Iris pigment epithelial cell (primary cell): ENCODE data around the gene TP53.
"Not testable (repeated sequence)": the region's sequence is repeated elsewhere in the genome, so short reads cannot be mapped to it uniquely, and the experiment has no call there.

Source experiments
- DNase-seq: peaks from one replicate; pipeline ENCODE4 v3.0.0-alpha.2; 2011; ENCODE audit warnings: low read depth

Gene TP53

DNA sequence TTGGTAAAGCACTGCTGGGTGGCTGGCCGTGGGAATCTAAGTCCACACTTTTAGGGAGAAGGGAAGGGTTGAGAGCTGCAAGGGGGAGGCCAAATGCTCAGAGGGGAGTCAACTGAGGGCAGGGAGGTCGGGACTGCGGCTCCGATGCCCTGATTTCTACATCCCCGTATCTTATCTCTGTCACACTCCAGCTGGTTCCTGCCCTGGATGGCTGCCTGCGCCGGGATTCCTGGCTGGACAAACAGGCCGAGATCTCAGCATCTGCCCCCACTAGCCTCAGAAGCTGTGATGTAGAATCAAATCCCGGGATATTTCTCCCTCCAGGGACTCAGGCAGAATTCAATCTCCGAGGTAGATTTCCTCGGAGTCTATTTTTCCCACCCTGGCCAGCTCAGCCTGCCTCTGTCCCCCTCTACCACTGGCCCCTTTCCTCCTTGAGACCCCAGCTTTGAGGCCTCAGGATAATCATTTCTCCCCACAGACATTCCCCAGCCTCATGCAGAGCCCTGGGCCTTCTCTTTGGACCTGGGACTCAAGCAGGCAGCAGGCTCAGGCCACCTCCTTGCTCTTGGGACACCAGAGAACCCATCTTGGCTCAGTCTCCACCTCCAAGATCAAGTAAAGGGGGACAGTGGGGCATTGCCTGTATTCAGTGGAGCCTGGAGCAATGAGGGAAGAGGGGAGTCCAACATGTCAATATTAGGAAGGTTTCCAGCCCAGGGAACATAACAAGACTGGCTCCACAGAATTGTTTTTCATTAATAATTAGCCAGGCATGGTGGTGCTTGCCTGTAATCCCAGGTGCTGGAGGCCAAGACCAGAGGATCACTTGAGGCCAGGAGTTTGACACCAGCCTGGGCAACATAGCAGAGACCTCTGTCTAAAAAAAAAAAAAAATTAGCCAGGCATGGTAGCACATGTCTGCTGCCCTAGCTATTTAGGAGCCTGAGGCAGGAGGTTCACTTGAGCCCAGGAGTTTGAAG, 55.6 kb downstream of the TP53 start:
- DNase-seq: no peak

DNA sequence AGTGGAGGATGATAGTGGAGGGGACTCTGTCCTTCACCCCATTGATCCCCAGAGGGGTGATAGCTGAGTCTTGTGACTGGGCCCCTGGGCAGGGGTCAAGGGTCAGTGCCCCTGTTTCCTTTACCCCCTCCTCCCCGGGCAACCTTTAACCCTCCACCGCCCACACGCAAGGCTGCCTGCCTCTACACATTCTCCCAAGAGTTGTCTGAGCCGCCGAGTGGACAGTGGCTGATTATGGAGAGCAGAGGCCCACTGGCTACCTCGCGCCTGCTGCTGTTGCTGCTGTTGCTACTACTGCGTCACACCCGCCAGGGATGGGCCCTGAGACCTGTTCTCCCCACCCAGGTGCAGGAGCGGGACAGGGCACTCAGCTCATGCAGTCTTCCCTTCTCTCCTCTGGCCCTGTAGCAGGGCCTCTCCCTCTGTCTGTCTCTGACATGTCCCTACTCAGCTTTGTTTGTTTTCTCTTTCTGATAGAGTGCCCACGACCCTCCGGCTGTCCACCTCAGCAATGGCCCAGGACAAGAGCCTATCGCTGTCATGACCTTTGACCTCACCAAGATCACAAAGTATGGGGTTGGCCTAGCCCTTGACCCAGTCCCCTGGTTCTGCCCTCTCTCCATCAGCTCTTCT, 57.2 kb downstream of the TP53 start, which contains the start of gene SHBG:
TSS of gene SHBG (plus strand) at position 197 of the 633 bp plus-strand sequence. CDS start at position 235, 38 bp downstream.
- no peak for DNase-seq

GRCh38 chr17:7627250-7628121, 59.8 kb downstream of the TP53 start, which contains the start of gene SAT2:
SAT2 (minus strand) TSS chr17:7627821; CDS start chr17:7627635, 186 bp downstream.
- peak; percentile 93 for DNase-seq

GRCh38 chr17:7626956-7627249, 60.4 kb downstream of the TP53 start:
- DNase-seq: no peak

DNA sequence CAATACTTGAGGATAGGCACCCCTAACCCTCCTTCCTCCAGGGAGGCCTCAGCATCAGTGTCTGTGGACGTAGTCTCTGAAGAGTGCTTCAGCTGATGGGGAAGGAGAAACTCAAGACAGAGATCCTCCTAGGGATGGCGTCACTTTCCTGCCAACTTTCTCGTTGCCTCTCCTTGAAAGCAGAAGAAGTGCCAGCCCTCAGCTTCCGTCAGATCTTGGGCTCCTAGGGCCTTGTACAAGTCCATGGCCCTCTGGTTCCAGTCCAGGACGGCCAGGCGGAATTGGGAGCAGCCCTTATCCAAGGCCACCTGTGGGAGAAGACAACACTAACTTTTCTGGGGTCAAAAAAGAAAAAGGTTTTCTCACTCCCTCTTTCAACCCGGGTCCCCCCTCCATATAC, 61.0 kb downstream of the TP53 start:
- no peak for DNase-seq

DNA sequence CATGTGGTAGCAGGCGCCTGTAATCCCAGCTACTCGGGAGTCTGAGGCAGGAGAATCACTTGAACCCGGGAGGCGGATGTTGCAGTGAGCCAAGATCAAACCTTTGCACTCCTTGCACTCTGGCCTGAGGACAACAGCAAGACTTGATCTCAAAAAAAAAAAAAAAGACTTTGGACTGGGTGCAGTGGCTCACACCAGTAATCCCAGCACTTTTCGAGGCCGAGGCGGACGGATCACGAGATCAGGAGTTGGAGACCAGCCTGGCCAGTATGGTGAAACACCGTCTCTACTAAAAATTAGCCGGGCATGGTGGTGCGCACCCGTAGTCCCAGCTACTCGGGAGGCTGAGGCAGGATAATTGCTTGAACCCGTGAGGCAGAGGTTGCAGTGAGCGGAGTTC, 61.5 kb downstream of the TP53 start:
- DNase-seq: not testable (repeated sequence)

GRCh38 chr17:7623661-7624060, 63.6 kb downstream of the TP53 start:
- DNase-seq: no peak

GRCh38 chr17:7620835-7621234, 66.5 kb downstream of the TP53 start:
- DNase-seq: no peak

DNA sequence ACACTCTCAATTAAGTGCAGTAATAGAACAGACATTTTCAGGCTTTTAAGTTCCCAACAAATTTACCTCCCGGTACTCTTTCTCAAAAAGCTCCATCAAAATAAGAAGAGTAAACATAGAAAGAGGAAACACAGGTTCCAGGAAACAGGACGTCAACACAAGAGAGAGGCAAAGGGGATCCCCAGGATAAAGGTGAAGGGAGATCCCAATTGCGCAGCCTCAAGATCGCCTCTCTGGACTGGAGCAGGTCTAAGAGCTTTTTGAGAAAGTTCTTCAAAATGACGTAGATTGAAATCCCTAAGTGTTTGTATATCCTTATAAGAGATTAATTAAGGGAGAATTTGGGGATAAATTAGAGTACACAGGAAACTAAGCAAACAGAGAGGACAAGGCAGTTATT, 68.7 kb downstream of the TP53 start:
- DNase-seq: no peak
